ENCODE data around the gene ZNF814.

The ZNF814 gene

GRCh38 chr19:57914531-57914930 is 25.7 kb upstream of the ZNF814 start:
- H3K4me2 ChIP-seq = no peak overlapping the region
- no peaks in the 10 kb centered on the region for H3K27me3 ChIP-seq (ENCODE audit: insufficient read depth, low read depth)
- H4K20me1 ChIP-seq (ENCODE audit: insufficient read depth) = no peaks in the 10 kb centered on the region
- H2AFZ ChIP-seq (ENCODE audit: low read depth) = no peak overlapping the region
- peaks cover 5% of the 10 kb centered on the region; the same call in 1 of the 2 replicates for H3K36me3 ChIP-seq (ENCODE audit: insufficient read depth)
- H3K9ac ChIP-seq = no peak overlapping the region
- no peak overlapping the region for H3K4me3 ChIP-seq (IDR thresholded peaks at IDR 0.05; ENCODE audit: insufficient read depth, low read depth, low read length)
- peaks cover 5% of the 10 kb centered on the region for H3K4me1 ChIP-seq (ENCODE audit: low read depth, poor library complexity, severe bottlenecking)
- H3K79me2 ChIP-seq (ENCODE audit: insufficient read depth, low read depth) = no peaks in the 10 kb centered on the region; the same call in 1 of the 2 replicates
- no peak for TF ChIP-seq CTCF (conservative IDR thresholded peaks at IDR 0.05; ENCODE audit: low read depth, low read length)
- H3K27ac ChIP-seq = no peak overlapping the region

DNA sequence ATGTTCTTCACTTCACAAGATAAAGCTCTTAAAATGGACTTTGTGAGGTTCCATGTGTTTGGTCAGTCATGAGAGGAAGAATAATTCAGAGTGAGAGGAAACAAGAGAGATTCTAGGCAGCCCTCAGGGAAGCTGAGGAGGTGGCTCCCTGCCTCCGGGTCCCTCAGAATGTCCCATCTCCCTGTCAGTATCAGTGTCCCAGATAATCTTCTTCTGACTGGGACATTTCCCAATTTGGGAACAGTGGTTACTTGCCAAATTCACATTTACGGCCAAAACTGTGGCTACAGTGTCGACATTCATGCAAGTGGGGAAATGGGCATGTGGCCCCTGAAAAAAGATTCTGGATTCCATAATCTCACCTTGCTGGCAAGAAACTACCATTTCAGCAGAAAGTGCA is 18.6 kb upstream of the ZNF814 start:
- H3K4me2 ChIP-seq = no peak overlapping the region
- no peak overlapping the region for H2AFZ ChIP-seq (ENCODE audit: low read depth)
- no peak overlapping the region for H3K9ac ChIP-seq
- no peaks in the 10 kb centered on the region for H3K79me2 ChIP-seq (ENCODE audit: insufficient read depth, low read depth)
- no peak overlapping the region for H3K4me3 ChIP-seq (IDR thresholded peaks at IDR 0.05; ENCODE audit: insufficient read depth, low read depth, low read length)
- H3K27ac ChIP-seq = no peak overlapping the region
- TF ChIP-seq CTCF (conservative IDR thresholded peaks at IDR 0.05; ENCODE audit: low read depth, low read length) = no peak
- H3K36me3 ChIP-seq (ENCODE audit: insufficient read depth) = peaks cover 5% of the 10 kb centered on the region; the same call in 1 of the 2 replicates
- no peaks in the 10 kb centered on the region for H4K20me1 ChIP-seq (ENCODE audit: insufficient read depth)
- no peaks in the 10 kb centered on the region for H3K27me3 ChIP-seq (ENCODE audit: insufficient read depth, low read depth)
- no peaks in the 10 kb centered on the region for H3K4me1 ChIP-seq (ENCODE audit: low read depth, poor library complexity, severe bottlenecking)

DNA sequence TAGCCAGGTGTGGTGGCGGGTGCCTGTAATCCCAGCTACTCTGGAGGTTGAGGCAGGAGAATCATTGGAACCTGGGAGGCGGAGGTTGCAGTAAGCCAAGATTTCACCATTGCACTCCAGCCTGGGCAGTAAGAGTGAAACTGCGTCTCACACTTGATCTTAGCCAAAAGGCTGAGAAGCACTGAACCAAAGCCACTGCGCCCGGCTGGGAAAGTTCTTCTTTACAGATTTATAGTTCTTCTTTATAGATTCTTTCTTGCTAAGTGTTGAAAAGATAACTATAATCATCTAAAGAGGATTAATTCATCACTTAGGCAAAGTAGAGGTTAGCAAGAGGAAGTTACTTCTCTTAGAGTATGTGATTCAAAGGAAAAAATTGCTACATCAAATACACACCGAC is 16.4 kb upstream of the ZNF814 start:
- H3K36me3 ChIP-seq (ENCODE audit: insufficient read depth) = no peaks in the 10 kb centered on the region; the same call in 1 of the 2 replicates
- no peak overlapping the region for H2AFZ ChIP-seq (ENCODE audit: low read depth)
- H3K4me3 ChIP-seq (IDR thresholded peaks at IDR 0.05; ENCODE audit: insufficient read depth, low read depth, low read length) = no peak overlapping the region
- H3K27ac ChIP-seq = no peak overlapping the region
- no peak for TF ChIP-seq CTCF (conservative IDR thresholded peaks at IDR 0.05; ENCODE audit: low read depth, low read length)
- H3K79me2 ChIP-seq (ENCODE audit: insufficient read depth, low read depth) = no peaks in the 10 kb centered on the region
- no peak overlapping the region for H3K4me2 ChIP-seq
- H3K4me1 ChIP-seq (ENCODE audit: low read depth, poor library complexity, severe bottlenecking) = no peaks in the 10 kb centered on the region
- H3K27me3 ChIP-seq (ENCODE audit: insufficient read depth, low read depth) = no peaks in the 10 kb centered on the region
- no peaks in the 10 kb centered on the region for H4K20me1 ChIP-seq (ENCODE audit: insufficient read depth)
- H3K9ac ChIP-seq = no peak overlapping the region

DNA sequence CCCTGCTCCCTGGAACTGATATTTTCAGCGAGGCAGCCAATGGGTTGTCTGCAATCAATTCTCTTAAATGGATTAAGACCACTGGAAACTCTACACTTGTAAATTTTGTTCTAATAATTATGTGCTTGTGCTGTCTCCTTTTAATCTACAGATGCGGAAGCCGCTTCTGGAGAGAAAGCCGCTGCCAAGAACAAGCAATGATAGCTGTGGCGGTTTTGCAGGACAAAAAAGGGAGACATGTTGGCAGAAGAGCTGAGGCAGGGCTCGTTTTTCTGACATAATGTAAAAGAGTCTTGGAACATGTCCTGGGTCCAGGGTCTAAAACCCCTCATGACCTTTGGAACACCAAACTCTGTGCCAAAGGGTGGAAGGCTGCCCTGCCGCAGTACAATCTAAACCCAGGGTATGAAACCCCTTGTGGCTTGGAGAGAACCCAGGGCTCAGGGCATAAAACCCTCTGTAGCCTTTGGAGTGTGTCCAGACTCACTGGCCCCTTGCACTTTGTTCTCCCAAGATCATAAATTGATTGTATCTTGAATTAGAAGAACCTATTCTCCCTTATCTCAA is 14.9 kb upstream of the ZNF814 start:
- Histone ChIP-seq H3K27ac (no peak overlapping the region), H3K4me1 (ENCODE audit: low read depth, poor library complexity, severe bottlenecking) (no peaks in the 10 kb centered on the region), H3K79me2 (ENCODE audit: insufficient read depth, low read depth) (no peaks in the 10 kb centered on the region), H3K36me3 (ENCODE audit: insufficient read depth) (no peaks in the 10 kb centered on the region; the same call in 1 of the 2 replicates), H2AFZ (ENCODE audit: low read depth) (no peak overlapping the region), H3K4me2 (no peak overlapping the region), H3K9ac (no peak overlapping the region), H3K4me3 (IDR thresholded peaks at IDR 0.05; ENCODE audit: insufficient read depth, low read depth, low read length) (no peak overlapping the region), H3K27me3 (ENCODE audit: insufficient read depth, low read depth) (no peaks in the 10 kb centered on the region), H4K20me1 (ENCODE audit: insufficient read depth) (no peaks in the 10 kb centered on the region)
- TF ChIP-seq CTCF (conservative IDR thresholded peaks at IDR 0.05; ENCODE audit: low read depth, low read length) = no peak

All from KMS-11 (cell line).